Measurements from ENCODE around the gene VANGL1.

The VANGL1 gene

DNA sequence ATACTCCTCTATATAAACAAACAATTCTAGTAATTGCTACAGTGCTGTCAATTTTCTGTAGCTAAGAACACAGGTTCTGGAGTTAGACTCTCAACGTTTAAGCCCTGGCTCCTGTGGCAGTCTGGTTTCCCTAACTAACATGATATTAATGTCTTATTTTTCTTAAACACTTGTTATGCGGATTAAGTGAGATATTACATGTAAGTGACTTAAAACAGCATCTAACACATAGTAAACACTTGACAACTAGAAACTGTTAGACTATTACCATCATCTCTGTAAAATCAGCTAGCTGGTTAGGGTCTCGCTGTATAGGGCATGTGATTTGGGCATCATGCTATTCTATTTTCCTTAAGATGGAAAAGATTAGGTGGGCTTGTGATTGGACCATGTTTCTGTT lies 2.3 kb downstream of the VANGL1 start:
- DNase-seq (ENCODE audit: low read depth) = no peak

DNA sequence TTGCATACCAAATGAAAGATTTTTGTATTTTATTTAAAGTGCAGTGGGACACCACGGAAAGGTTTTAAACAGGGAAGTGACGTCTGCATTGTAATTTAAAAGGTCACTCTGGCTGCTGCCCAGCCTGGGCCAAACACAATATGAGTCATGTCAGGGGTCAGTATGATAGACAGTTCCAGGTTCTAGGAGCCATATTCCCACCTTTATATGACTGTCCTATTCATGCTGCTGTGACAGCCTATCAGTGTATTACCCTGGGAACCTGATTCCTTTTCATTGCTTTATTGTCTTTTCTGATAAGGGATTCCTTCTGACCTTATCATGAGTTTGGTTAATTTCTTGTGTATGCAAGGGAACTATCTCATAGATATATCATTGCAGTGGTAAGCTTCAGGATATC lies 5.3 kb downstream of the VANGL1 start:
- DNase-seq (ENCODE audit: low read depth) = no peak

DNA sequence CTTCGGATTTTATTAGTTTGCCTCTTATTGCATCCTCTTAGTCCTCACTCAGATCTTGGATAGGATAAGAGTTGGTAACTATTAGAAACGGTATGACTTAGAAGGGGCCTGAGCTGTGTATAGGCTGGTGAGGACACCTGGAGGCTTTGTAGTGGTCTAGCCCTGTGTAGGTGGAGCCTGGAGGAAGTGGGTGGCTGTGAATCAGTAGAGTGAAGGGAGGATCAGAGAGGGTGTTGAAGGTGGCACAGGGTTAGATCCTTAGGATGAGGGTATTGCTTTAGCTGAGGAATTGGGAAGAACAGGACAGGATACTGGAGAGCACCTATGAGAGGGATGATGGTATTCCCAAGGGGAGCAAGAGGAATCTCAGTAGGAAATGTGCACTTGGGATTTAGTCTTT lies 5.7 kb downstream of the VANGL1 start:
- DNase-seq (ENCODE audit: low read depth) = no peak

DNA sequence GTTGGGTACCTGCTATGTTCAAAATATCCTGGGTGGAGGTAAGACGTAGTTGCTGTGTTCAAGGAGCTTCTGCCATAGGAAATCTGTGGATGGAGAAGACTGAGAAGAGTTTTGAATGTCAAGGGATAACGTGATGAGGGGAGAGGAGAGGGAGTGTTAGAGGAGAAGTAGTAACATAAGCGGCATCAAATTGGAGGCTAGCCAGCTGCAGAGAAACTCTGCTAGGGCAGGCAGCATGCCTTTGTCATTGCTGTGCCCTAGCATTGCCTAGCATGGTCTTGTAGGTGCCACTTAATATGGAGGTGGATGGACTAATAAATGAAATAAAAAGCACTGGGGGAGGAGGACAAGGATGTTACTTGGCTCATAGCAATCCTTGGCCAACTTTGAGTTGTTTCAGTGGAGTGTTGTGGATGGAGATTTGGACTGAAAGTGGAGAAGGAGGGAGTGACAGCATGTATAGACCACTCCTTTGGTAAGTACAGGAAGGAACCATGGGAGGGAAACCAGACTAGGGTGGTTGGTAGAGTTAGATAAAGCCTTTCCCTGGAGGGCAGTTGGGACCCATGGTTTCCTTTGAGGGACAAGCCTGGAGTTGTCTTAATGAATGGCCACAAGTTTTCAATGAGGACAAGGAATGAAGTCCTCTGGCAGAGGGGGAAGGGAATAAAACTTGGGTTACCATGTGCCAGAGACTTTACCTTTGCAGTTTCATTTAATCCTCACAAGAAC lies 6.3 kb downstream of the VANGL1 start:
- DNase-seq (ENCODE audit: low read depth) = no peak

DNA sequence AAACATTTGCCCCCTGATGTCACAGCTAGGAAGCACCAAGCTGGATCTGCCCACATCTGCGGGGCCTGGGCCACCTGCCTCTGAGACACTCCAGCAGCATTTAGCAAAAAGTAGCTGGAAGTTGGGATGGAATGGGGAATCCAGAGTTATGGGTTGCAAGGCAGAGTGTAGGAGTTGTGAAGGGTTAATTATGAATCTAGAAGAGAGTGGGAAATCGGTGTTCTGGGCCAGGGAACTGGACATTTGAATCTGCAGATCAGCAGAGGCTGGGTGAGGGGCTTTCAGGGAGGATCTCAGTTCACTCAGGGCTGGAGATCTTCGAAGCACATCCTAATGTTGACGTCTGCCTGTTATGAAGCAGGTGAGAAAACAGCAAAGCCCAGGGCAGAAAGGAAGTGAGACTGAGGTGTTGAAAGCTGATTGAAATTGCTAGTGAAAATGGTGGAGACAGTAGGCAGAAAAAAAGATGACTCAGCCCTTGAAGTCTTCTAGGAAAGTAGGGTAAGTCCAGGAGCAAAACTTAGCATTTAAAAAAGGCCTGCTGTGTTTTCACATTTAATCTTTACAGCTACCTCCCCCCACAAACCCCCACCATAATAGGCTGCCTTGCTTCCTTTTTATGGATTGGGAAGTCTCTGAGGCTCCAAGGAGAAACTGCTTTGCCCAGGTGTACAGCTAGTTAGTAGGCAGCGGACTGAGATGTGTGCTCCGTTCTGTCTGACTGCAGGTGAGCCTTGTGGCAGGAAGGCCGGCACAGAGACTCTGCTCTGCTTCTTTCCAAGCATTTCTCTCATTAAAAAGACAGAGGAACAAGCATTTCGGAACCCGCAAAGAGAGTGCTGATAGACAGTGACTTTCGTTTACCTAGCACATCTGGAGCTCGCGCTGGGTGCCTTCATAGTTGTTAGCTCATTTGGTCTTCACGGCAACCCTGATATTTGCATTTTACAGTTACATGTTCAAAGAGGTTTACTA lies 7.2 kb downstream of the VANGL1 start:
- DNase-seq (ENCODE audit: low read depth) = no peak

DNA sequence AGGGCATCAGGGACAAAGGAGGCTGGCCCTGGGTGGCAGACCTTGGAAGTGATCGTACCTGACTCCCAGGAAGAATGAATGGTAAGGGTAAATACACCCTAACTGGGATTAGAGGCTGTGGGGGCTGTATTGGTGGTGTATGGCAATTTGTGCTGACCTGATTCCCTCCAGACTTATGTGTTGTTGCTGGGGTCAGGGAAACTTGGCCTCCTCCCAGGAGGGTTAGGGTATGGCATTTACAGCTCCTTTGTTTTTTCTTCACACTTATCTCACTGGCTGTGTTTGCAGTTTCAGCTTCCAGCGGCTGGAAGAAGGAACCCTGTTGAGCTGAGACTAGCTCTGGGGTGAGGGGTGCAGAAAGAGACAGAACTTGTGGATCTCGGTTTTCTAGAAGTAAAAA lies 8.2 kb downstream of the VANGL1 start:
- no peak for DNase-seq (ENCODE audit: low read depth)

DNA sequence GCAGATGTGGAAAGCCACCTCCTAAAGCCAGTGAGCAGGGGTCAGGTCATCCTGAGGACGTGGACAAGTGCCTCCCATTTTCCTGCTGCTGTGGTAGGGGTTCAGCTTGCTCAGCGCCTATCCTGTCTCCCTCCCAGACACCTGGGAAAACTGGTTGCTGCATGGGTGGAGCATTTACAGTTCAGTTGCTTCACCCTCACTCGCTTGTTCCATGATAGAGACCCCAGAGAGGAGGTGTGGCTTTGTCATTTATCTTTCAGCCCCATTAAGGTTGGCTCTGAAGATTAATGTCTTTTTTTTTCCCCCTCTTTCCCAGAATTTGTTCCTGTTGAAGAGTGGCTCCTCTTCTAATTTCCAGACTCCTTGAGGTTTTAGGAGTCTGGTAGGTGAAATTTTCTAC lies 9.2 kb downstream of the VANGL1 start:
- no peak for DNase-seq (ENCODE audit: low read depth)

DNA sequence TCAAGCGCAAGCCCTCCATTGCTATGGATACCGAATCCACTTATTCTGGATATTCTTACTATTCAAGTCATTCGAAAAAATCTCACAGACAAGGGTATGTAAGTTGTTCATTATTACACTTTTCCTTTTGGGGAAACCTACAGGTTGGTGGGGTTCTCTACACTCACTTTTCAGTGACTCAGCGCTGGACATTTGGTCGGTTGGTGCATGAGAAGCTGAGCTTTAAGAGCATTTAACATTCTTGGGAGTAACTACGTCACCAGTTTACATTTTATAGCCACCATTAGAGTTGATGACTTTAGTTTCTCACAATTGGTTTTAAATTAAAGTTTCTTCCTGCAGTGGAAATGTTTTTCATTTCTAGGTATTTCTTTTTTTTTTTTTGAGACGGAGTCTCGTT lies 9.6 kb downstream of the VANGL1 start:
- DNase-seq (ENCODE audit: low read depth) = no peak

DNA sequence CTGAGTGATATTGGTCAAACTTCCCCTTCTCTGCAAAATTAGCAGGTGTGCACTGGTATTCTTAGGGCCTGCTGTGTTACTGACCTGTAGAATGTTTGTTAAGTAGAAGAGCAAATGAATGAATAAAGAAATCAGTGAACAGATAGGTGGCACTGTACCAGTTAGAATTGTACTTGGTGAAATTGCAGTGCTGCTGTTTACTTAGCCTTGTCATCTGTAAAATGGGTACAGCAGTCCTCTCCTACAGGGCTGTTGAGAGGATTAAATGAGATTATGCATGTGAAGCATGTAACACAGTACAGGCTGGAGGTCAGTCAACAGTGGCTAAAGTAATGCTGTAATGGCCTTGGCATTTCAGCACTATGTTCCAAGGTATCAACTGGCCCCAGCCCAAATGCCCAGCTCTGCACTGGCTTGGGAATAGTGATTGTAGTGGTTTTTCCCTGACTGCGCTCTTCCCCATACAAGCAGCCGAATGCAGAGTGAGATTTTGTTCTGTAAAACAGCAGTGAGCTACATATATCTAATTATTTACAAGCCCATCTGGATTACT lies 10.5 kb downstream of the VANGL1 start:
- DNase-seq (ENCODE audit: low read depth) = no peak

DNA sequence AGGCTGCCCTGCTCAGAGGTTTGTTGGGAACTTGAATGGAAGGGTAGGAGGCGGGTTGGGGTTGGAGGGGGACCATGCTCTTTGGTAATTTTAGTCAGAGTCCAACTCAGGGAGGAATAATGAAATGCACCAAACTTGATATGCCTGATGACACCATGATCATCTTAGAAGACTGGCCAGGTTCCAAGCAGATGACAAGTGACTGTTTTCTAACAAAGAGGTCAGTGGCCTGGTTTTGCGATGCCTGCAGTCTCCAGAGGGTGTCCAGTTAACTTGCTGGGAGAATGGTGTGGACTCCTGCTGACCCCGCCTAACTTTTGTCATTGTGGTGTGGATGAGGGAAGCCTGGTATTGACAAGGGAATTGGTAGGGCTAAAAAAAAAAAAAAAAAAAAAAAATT lies 12.4 kb downstream of the VANGL1 start:
- DNase-seq (ENCODE audit: low read depth) = no peak

DNA sequence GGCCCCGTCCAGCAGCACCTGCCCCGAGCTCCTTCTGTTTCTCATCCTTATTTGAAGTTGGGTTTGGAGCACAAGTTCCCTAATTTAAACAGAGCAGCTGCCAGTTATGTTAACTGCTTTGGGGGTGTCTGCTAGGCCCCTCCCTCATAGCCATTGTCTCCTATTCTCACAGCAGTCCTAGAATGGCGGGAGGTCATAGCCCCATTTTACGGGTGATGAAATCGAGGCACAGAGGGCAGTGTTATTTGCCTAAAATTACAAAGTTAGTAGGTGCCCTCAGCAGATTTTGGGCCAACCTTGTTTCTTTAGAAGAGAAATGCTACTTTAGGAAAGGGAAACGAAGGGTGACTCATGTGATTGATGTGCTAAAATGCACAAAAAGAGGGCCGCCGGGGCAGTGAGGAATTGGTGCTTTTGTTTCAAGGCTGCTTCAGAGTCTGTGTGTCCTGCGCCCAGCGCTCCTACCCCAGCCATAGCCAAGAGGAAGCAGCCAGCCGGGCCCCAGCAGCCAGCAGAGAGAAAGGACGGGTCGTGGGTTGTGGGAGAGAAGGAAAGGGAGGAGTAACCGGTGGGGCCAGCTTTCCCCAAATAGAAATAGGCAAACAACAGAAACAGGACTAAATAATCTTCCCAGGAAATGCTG lies 13.0 kb downstream of the VANGL1 start:
- DNase-seq (ENCODE audit: low read depth) = no peak

DNA sequence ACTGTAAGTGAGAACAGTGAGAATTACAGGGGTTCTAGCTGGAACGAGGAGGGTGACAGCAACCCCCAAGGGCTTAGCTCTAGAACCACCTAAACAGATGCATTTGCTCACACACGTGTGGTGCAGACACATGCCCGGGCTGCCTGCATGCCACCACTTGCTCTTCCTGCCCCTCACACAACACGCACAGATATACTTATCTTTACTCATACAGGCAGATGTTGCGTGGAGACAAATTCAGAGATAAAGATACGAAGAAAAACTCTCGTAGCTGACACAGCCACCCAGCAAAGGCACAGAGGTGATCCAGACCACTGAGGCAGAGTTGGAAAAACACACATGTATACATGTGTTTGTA lies 13.5 kb downstream of the VANGL1 start:
- DNase-seq (ENCODE audit: low read depth) = no peak

DNA sequence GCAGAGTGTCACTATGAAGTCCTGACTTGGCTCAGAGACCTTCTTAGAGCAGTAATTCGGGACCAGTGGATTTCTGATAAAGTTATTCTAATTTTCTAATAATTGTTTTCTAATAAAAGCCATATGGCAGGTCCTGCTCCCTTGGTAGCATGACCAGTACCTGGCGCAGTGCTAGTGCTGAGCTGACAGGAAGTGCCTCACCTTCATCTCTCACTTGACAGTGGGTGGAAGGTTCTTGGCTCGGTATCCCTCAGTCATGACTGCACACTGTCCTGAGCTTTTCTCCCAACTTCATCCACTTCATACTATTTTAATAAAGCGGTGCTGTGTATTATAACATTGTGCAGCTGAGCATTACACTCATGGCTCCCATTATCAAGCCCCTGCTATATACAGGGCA lies 14.1 kb downstream of the VANGL1 start:
- no peak for DNase-seq (ENCODE audit: low read depth)

DNA sequence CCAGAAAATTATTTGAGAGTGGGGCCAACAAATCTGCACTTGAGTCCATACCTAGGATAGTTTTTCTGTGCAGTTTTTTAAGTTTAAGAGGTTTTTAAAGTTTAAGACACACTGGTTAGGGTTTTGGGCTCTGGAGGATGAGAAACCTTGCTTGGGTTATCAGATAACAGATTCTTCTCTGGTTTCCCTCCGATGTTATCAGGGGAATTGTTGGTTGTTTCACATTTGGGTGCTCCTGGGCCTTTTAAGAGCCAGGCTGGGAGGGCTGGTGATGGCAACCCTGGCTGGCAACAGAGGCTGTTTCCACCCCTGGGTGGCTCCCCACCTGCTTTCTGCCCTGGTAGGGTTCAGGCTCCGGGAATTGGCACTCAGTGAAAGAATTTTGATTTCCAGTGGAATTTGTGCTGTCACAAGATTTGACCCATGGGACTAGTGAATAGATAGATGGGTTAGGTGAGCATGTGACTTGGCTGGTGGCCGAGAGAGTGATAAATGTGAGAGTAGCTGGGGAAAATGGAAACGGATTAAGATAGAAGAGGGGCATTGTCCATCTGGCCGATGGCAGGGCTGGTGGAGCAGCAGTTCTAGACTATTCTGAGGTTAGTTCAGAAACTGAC lies 14.8 kb downstream of the VANGL1 start:
- no peak for DNase-seq (ENCODE audit: low read depth)

DNA sequence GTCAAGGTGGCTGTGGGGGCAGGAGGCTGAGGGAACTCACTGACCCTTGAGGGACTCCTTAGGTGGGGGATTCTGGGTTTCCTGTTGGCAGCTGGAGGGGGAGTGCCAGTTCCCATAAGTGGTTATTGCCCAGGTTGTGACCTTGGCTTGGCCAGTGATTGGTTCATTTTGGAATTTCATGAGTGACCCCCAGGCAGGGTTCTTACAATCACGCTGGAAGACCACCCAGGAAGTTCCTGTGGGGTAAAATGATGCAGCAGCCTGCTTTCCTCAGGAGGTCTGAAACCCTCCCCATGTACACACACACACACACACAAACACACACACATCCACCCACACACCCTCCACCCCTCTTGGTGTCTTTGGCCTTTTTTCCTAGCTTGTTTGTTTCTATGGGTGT lies 16.9 kb downstream of the VANGL1 start:
- DNase-seq (ENCODE audit: low read depth) = no peak

DNA sequence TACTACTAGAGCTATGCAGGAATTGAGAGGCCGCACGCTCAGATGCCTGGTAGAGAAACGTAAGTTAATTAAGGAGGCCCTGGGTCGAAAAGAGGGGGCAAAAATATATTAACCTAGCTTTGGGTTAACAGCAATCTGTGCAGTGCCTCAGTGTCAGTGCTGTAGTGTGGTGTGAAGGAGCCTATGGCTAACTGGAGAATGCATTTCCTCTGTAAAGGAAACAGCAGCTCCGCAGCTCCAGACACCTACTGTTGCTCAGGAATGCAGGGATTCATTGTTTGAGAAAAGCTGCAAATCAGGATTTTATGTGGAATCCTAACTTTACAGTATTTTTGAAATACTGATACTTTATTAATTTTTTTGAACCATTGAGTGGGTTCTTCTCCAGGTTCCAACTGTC lies 18.4 kb downstream of the VANGL1 start:
- no peak for DNase-seq (ENCODE audit: low read depth)

DNA sequence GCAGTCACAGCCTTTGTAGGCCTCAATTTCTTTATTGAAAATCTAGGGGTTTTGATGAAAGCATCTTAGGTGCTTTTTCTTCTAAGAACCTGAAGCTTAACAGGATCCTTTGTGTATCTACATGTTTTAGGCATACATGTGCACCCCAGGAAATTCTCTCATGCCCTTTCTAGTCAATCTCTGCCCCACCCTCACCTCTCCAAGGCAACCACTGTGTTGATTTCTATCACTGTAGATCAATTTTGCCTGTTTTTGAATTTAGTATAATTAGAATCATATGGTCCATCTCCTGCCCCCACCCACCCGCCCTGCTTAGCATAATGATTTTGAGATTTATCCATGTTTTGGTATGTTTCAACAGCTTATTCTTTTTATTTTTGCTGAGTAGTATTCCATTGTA lies 19.4 kb downstream of the VANGL1 start:
- DNase-seq (ENCODE audit: low read depth) = no peak

DNA sequence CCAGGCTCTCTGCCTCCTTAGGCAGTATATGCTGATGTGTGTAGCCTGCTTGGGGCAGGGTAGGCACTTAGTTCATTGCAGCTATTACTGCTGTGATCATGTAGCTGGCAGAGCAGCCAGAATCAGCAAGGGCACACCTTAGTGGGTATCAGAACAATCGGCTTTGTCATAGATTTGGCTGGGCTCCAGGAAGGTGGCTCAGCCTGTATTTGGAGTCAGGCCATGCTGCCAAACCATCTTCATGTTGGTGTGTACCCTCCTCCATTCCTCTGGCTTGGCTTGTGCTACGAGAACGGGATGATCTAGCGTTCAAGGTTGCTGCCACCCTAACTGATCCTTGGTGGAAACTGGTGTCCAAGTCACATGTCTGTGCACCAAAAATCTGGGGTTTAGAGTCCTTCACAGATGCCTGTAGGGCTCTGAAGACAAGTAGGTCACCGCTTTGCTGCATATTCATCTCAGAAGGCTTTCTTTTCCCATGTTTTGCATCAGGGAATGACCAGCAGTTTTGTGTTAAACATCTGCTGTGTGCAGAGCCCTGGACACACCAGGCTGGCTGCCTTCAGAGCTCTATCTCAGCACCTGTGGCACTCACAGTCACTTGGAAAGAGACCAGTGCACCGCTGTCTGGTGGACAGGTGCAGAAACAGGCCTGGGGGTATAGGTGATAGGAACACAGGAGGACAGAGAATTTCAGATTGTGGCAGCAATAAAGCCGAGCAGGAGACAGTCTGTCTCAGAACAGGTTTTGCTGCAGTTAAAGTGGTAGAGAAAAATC lies 23.7 kb downstream of the VANGL1 start:
- no peak for DNase-seq (ENCODE audit: low read depth)

DNA sequence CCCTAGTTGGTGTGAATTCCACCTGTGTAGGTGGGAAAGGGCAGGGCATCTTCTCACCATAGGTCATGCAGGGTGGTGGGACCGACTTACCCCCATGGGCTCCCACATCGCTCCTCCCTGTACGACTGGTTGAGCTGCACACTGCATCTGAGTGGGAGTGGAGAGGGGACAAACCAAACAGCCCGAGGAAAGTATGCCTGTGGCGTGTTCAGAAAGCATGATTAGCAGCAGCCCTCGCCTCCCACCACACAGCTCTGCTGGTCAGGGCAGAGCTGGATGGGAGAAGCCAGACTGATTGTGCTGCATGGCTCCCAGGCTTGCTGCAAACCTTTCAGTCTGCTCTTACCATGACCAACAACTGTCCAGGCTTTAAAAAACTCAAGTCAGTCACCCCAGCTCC lies 24.4 kb downstream of the VANGL1 start:
- DNase-seq (ENCODE audit: low read depth) = no peak

DNA sequence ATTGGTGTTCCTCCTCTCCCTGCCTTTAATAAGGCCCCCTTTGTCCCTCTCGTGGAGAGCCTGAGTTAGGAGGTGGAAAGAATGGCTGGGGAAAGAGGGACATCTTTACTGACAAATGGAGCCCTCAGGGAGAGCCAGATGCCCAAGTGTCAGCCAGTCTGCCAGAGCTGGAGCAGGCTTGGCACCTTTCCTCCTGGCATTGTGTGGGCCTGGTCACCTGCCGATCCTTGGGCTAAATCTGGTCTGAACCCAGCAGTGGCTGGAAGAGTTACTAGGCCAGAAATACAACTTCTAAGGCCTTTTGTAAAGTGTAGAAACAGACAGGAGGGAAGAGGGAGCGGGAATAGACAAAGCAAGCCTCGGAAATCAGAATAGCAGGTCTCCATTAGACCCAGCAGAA lies 24.9 kb downstream of the VANGL1 start:
- DNase-seq (ENCODE audit: low read depth) = no peak

DNA sequence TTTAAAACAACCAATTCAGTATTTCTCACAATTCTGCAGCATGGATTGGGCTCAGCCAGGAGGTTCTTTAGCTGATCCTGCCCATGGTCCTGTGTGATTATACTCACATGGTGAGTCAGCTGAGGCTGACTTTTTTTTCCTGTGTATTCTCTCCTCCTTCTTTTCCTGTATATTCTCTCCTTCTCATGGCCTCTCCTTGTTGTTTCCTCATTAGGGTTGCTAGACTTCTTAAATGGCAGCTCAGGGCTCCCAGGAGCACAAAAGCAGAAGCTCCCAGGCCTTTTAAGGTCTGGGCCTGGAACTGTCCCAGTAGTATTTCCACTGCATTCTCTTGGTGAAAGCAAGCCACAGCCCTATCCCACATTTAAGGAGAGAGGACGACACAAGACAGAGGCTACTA lies 26.8 kb downstream of the VANGL1 start:
- DNase-seq (ENCODE audit: low read depth) = no peak
